Neural progenitor cell (in vitro differentiated cells): ENCODE results near the gene TIRAP. TPM values are rescaled to one million over a fixed set of nuclear protein-coding genes. Genes with fewer than 3 reads are reported as not detected.

Experiments
- DNase-seq: peaks from one replicate; pipeline ENCODE4 v3.0.0-alpha.2; 2016; ENCODE audit warnings: low spot score
- H2AFZ ChIP-seq: fragments of 200-600 bp; sonication (generic); replicated peaks from 2 replicates; pipeline ENCODE4 v1.6.1; 2016; ENCODE audit warnings: antibody characterized with exemption
- H3F3A ChIP-seq: fragments of 200-600 bp; sonication (generic); 2 replicates; pipeline ENCODE4 v1.6.1; 2016; ENCODE audit warnings: antibody characterized with exemption, low read depth
- H3K27ac ChIP-seq: fragments of 200-600 bp; sonication (generic); 2 replicates; pipeline ENCODE4 v1.5.1; 2016; ENCODE audit warnings: mild to moderate bottlenecking
- H3K27me3 ChIP-seq: fragments of 200-600 bp; sonication (generic); 2 replicates; pipeline ENCODE4 v1.6.1; 2016; ENCODE audit warnings: mild to moderate bottlenecking, moderate library complexity
- H3K36me3 ChIP-seq: fragments of 200-600 bp; sonication (generic); 2 replicates; pipeline ENCODE4 v1.5.1; 2016
- H3K4me1 ChIP-seq: fragments of 200-600 bp; sonication (generic); 2 replicates; pipeline ENCODE4 v1.6.1; 2016; ENCODE audit warnings: mixed run types
- H3K4me2 ChIP-seq: fragments of 200-600 bp; sonication (generic); 2 replicates; pipeline ENCODE4 v1.6.1; 2016
- H3K4me3 ChIP-seq: fragments of 200-600 bp; sonication (generic); 2 replicates; pipeline ENCODE4 v1.5.1; 2016
- H3K79me2 ChIP-seq: fragments of 200-600 bp; sonication (generic); 2 replicates; pipeline ENCODE4 v1.6.1; 2016; ENCODE audit warnings: low read depth
- H3K9ac ChIP-seq: fragments of 200-600 bp; sonication (generic); 2 replicates; pipeline ENCODE4 v1.6.1; 2016
- H3K9me3 ChIP-seq: fragments of 200-600 bp; sonication (generic); 2 replicates; pipeline ENCODE4 v1.5.1; 2016; ENCODE audit warnings: low read depth
- H4K20me1 ChIP-seq: fragments of 200-600 bp; sonication (generic); 2 replicates; pipeline ENCODE4 v1.6.1; 2016; ENCODE audit warnings: low read depth
- H3K27ac Mint-ChIP-seq: 3 replicates; pipeline ENCODE4 v1.8.0; 2021; ENCODE audit warnings: mixed read lengths
- H3K27me3 Mint-ChIP-seq: 2 replicates; pipeline ENCODE4 v1.8.0; 2022; ENCODE audit warnings: low read depth, mild to moderate bottlenecking, inconsistent platforms, moderate library complexity, mixed read lengths; ENCODE audit not compliant: insufficient read depth
- H3K36me3 Mint-ChIP-seq: 3 replicates; pipeline ENCODE4 v1.8.0; 2021; ENCODE audit warnings: mixed read lengths
- H3K4me1 Mint-ChIP-seq: 3 replicates; pipeline ENCODE4 v1.8.0; 2021; ENCODE audit warnings: mixed read lengths
- H3K4me3 Mint-ChIP-seq: 3 replicates; pipeline ENCODE4 v1.8.0; 2021; ENCODE audit warnings: mild to moderate bottlenecking, moderate library complexity, mixed read lengths
- H3K9me3 Mint-ChIP-seq: 3 replicates; pipeline ENCODE4 v1.8.0; 2020; ENCODE audit warnings: mixed read lengths
- CTCF ChIP-seq: fragments of 200-600 bp; sonication (generic); IDR thresholded peaks from 2 replicates; pipeline ENCODE4 v1.5.1; 2017; ENCODE audit warnings: antibody characterized with exemption, mild to moderate bottlenecking
- EZH2 ChIP-seq: fragments of 200-600 bp; sonication (generic); IDR thresholded peaks from 2 replicates; pipeline ENCODE4 v1.6.1; 2017; ENCODE audit warnings: antibody characterized with exemption, mild to moderate bottlenecking, moderate library complexity
- EZH2phosphoT487 ChIP-seq: fragments of 200-600 bp; sonication (generic); IDR thresholded peaks from 2 replicates; pipeline ENCODE4 v1.6.1; 2017; ENCODE audit warnings: antibody characterized with exemption
- total RNA-seq: library from RNA; depleted of rRNA; stranded (reverse); fragments of >200 nt; gene quantifications from 2 replicates; pipeline ENCODE4 v1.2.3, GENCODE V29; 2015; ENCODE audit warnings: low replicate concordance

TIRAP gene
- total RNA-seq, 1 donor from 2014 or later = 5.3 TPM

- H3F3A ChIP-seq = peaks cover 16% of the 10 kb centered on the region
- peak overlapping the region; percentile 89 for H3K4me3 Mint-ChIP-seq
- H3K9me3 ChIP-seq = no peaks in the 10 kb centered on the region
- H3K79me2 ChIP-seq = peaks cover 5% of the 10 kb centered on the region
- H4K20me1 ChIP-seq = no peaks in the 10 kb centered on the region
- no peaks in the 10 kb centered on the region for H3K9me3 Mint-ChIP-seq
- H3K4me3 ChIP-seq = no peak overlapping the region
- TF ChIP-seq EZH2phosphoT487 = no peak
- no peak for TF ChIP-seq EZH2
- TF ChIP-seq CTCF = no peak
- no peak overlapping the region for H3K27ac Mint-ChIP-seq
- H3K4me1 ChIP-seq = peaks cover 7% of the 10 kb centered on the region
- H2AFZ ChIP-seq = no peak overlapping the region
- no peaks in the 10 kb centered on the region for H3K36me3 ChIP-seq
- no peak overlapping the region for H3K4me2 ChIP-seq
- peaks cover 23% of the 10 kb centered on the region for H3K4me1 Mint-ChIP-seq
- peaks cover 22% of the 10 kb centered on the region for H3K27me3 ChIP-seq
- H3K9ac ChIP-seq = no peak overlapping the region
- peaks cover 11% of the 10 kb centered on the region for H3K27me3 Mint-ChIP-seq
- no peak overlapping the region for H3K27ac ChIP-seq
- DNase-seq = no peak
- peaks cover 11% of the 10 kb centered on the region for H3K36me3 Mint-ChIP-seq
Observed at GRCh38 chr11:126281245-126281644, 1.6 kb upstream of the TIRAP start.

- no peak overlapping the region for H2AFZ ChIP-seq
- H3K9ac ChIP-seq = no peak overlapping the region
- DNase-seq = no peak
- peaks cover 23% of the 10 kb centered on the region for H3K4me1 Mint-ChIP-seq
- H3K27me3 ChIP-seq = peaks cover 22% of the 10 kb centered on the region
- H3K36me3 Mint-ChIP-seq = peaks cover 12% of the 10 kb centered on the region
- no peak overlapping the region for H3K27ac ChIP-seq
- peak overlapping the region; percentile 89 for H3K4me2 ChIP-seq
- H3F3A ChIP-seq = peaks cover 16% of the 10 kb centered on the region
- no peaks in the 10 kb centered on the region for H3K9me3 ChIP-seq
- H3K4me3 Mint-ChIP-seq = peak overlapping the region; percentile 89
- H3K4me1 ChIP-seq = peaks cover 7% of the 10 kb centered on the region
- no peaks in the 10 kb centered on the region for H3K36me3 ChIP-seq
- no peaks in the 10 kb centered on the region for H3K9me3 Mint-ChIP-seq
- H4K20me1 ChIP-seq = no peaks in the 10 kb centered on the region
- H3K79me2 ChIP-seq = peaks cover 5% of the 10 kb centered on the region
- H3K27ac Mint-ChIP-seq = peak overlapping the region; percentile 76
- peak overlapping the region; percentile 65 for H3K4me3 ChIP-seq
- TF ChIP-seq CTCF = no peak
- TF ChIP-seq EZH2 = no peak
- no peak for TF ChIP-seq EZH2phosphoT487
- peaks cover 11% of the 10 kb centered on the region for H3K27me3 Mint-ChIP-seq
Observed at GRCh38 chr11:126281666-126282175, 1.2 kb upstream of the TIRAP start.

GRCh38 chr11:126282361-126282735 lies 545 bp upstream of the TIRAP start:
- peak overlapping the region; percentile 76 for H3K27ac Mint-ChIP-seq
- Histone ChIP-seq H4K20me1 (no peaks in the 10 kb centered on the region), H3K9ac (no peak overlapping the region), H3K4me2 (peak overlapping the region; percentile 89), H3K27me3 (peaks cover 22% of the 10 kb centered on the region), H3K4me3 (peak overlapping the region; percentile 65), H3K9me3 (no peaks in the 10 kb centered on the region), H3K79me2 (peaks cover 5% of the 10 kb centered on the region), H3K36me3 (no peaks in the 10 kb centered on the region), H3F3A (peaks cover 16% of the 10 kb centered on the region), H2AFZ (peak overlapping the region; percentile 70), H3K27ac (no peak overlapping the region), H3K4me1 (peaks cover 7% of the 10 kb centered on the region)
- peaks cover 11% of the 10 kb centered on the region for H3K27me3 Mint-ChIP-seq
- H3K4me3 Mint-ChIP-seq = peak overlapping the region; percentile 89
- peaks cover 14% of the 10 kb centered on the region for H3K36me3 Mint-ChIP-seq
- no peaks in the 10 kb centered on the region for H3K9me3 Mint-ChIP-seq
- TF ChIP-seq EZH2phosphoT487 (no peak), EZH2 (no peak), CTCF (no peak)
- DNase-seq = peak; percentile 62
- peaks cover 23% of the 10 kb centered on the region for H3K4me1 Mint-ChIP-seq
